HUDEP-2 (cell line): ENCODE data around the gene BCORL1.
A peak's percentile ranks its signal among the peaks of the same experiment; 100 is the strongest.

Source experiments
- DNase-seq, 76 experiments: peaks; one replicate each; lab custom pipeline; 2025; ENCODE audit not compliant: unreplicated experiment in 76 of 76; lab: John Stamatoyannopoulos, UW

BCORL1 gene

GRCh38 chrX:130090364-130090763 lies 107.9 kb downstream of the BCORL1 start:
- DNase-seq: no peak

- peak in 49 of 76 experiments; percentile 0 to 63 (median 18) for DNase-seq
Measured at GRCh38 chrX:130091980-130092522, 109.6 kb downstream of the BCORL1 start.

GRCh38 chrX:130093271-130093670 lies 110.8 kb downstream of the BCORL1 start:
- DNase-seq: no peak

- DNase-seq: peak in 52 of 76 experiments; percentile 0 to 54 (median 20)
Measured at GRCh38 chrX:130094696-130095095, 112.3 kb downstream of the BCORL1 start.

- no peak for DNase-seq
Measured at GRCh38 chrX:130095249-130096030, 113.0 kb downstream of the BCORL1 start.

GRCh38 chrX:130097507-130098209 lies 115.2 kb downstream of the BCORL1 start:
- peak in 48 of 76 experiments; percentile 0 to 48 (median 8) for DNase-seq

GRCh38 chrX:130098210-130098552 lies 115.7 kb downstream of the BCORL1 start:
- no peak for DNase-seq

- peak in 10 of 76 experiments; percentile 0 to 15 (median 3) for DNase-seq
Measured at GRCh38 chrX:130100180-130100579, 117.7 kb downstream of the BCORL1 start.

- no peak for DNase-seq
Measured at GRCh38 chrX:130103605-130104004, 121.2 kb downstream of the BCORL1 start.

- DNase-seq: no peak
Measured at GRCh38 chrX:130105244-130105643, 122.8 kb downstream of the BCORL1 start.

- DNase-seq: no peak
Measured at GRCh38 chrX:130106071-130106470, 123.6 kb downstream of the BCORL1 start.
